HG03280 (cell line): ENCODE measurements around the gene TAF4.

ENCODE experiments used
- ATAC-seq: cut with Tn5 transposase; IDR thresholded peaks from one replicate; pipeline ENCODE4 v1.9.1; 2021; ENCODE audit warnings: mild to moderate bottlenecking, moderate library complexity; ENCODE audit not compliant: unreplicated experiment

Gene TAF4

GRCh38 chr20:61966492-61967244 is 99.0 kb downstream of the TAF4 start:
- no peak for ATAC-seq

- no peak for ATAC-seq
Measured at GRCh38 chr20:61965606-61966491, 99.8 kb downstream of the TAF4 start.

GRCh38 chr20:61964675-61965605 is 100.7 kb downstream of the TAF4 start:
- ATAC-seq, result no peak

- ATAC-seq, result no peak
Measured at GRCh38 chr20:61963885-61964674, 101.6 kb downstream of the TAF4 start.

GRCh38 chr20:61963149-61963548 is 102.5 kb downstream of the TAF4 start:
- ATAC-seq, result no peak

- ATAC-seq, result no peak
Measured at GRCh38 chr20:61960836-61961235, 104.8 kb downstream of the TAF4 start.

- ATAC-seq, result no peak
Measured at GRCh38 chr20:61958773-61959700, 106.6 kb downstream of the TAF4 start.

GRCh38 chr20:61957961-61958715 is 107.5 kb downstream of the TAF4 start:
- ATAC-seq, result no peak

- no peak for ATAC-seq
Measured at GRCh38 chr20:61956396-61957342, 109.0 kb downstream of the TAF4 start.

GRCh38 chr20:61955668-61956395 is 109.8 kb downstream of the TAF4 start:
- ATAC-seq, result no peak

- no peak for ATAC-seq
Measured at GRCh38 chr20:61954276-61955021, 111.2 kb downstream of the TAF4 start.

- ATAC-seq, result no peak
Measured at GRCh38 chr20:61953037-61954021, 112.4 kb downstream of the TAF4 start.

GRCh38 chr20:61951695-61952533 is 113.8 kb downstream of the TAF4 start:
- no peak for ATAC-seq

- no peak for ATAC-seq
Measured at GRCh38 chr20:61950641-61951071, 115.0 kb downstream of the TAF4 start.
